OCI-LY7 (cell line): ENCODE results near the gene SPRY2. TPM values are rescaled to one million over a fixed set of nuclear protein-coding genes. Genes with fewer than 3 reads are reported as not detected.

Source experiments
- BruUV-seq: library from RNA; stranded (reverse); fragments of 400-500 nt; replicated peaks from 2 replicates; lab custom pipeline; 2021; lab: Mats Ljungman, UMichigan
- CTCF ChIA-PET: fragments of 300-600 bp; sonication (Branson Sonifier 250); formaldehyde crosslinking; loops from one replicate; lab custom pipeline; 2022; ENCODE audit warnings: antibody characterized with exemption; ENCODE audit not compliant: unreplicated experiment; lab: Charles Lee
- POLR2A ChIA-PET: fragments of 300-600 bp; sonication (Branson Sonifier 250); formaldehyde crosslinking; loops from one replicate; lab custom pipeline; 2022; ENCODE audit warnings: antibody characterized with exemption; lab: Charles Lee
- DNase-seq: peaks from one replicate; pipeline ENCODE4 v3.0.0-alpha.2; 2015; ENCODE audit warnings: low spot score
- H2AFZ ChIP-seq: fragments of 200-600 bp; sonication (generic), shearing (Covaris generic); 2 replicates; pipeline ENCODE4 v1.6.1; 2014; ENCODE audit warnings: mild to moderate bottlenecking, antibody characterized with exemption, low read length, moderate library complexity
- H3K27ac ChIP-seq: fragments of 200-600 bp; sonication (generic); 2 replicates; pipeline ENCODE4 v1.5.1; 2014; ENCODE audit warnings: mixed run types, low read depth, mild to moderate bottlenecking, moderate library complexity, low read length, inconsistent platforms; ENCODE audit not compliant: poor library complexity, severe bottlenecking
- H3K36me3 ChIP-seq: fragments of 200-600 bp; sonication (generic); 2 replicates; pipeline ENCODE4 v1.6.1; 2014; ENCODE audit warnings: mild to moderate bottlenecking, antibody characterized with exemption, low read length, moderate library complexity, mixed read lengths; ENCODE audit not compliant: insufficient read depth
- H3K4me1 ChIP-seq: fragments of 200-600 bp; sonication (generic); 2 replicates; pipeline ENCODE4 v1.5.1; 2014; ENCODE audit warnings: mild to moderate bottlenecking, low read length; ENCODE audit not compliant: insufficient read depth, poor library complexity, severe bottlenecking
- H3K4me2 ChIP-seq: fragments of 200-600 bp; sonication (generic); 2 replicates; pipeline ENCODE4 v1.6.1; 2014; ENCODE audit warnings: mild to moderate bottlenecking, low read length
- H3K4me3 ChIP-seq: fragments of 200-600 bp; sonication (generic); 2 replicates; pipeline ENCODE4 v1.5.1; 2014; ENCODE audit warnings: mild to moderate bottlenecking, low read depth, low read length; ENCODE audit not compliant: poor library complexity, severe bottlenecking
- H3K79me2 ChIP-seq: fragments of 200-600 bp; sonication (generic); 2 replicates; pipeline ENCODE4 v1.6.1; 2016; ENCODE audit warnings: low read depth, mild to moderate bottlenecking, low read length, moderate library complexity, mixed read lengths; ENCODE audit not compliant: insufficient read depth
- H3K9me2 ChIP-seq: fragments of 200-600 bp; sonication (generic); 2 replicates; pipeline ENCODE4 v1.6.1; 2016; ENCODE audit warnings: mild to moderate bottlenecking, low read length, mixed read lengths; ENCODE audit not compliant: insufficient read depth
- H3K9me3 ChIP-seq: fragments of 200-600 bp; sonication (generic); 2 replicates; pipeline ENCODE4 v1.6.1; 2014; ENCODE audit warnings: mild to moderate bottlenecking, mixed run types, low read length, mixed read lengths
- H4K20me1 ChIP-seq: fragments of 200-600 bp; sonication (generic); 2 replicates; pipeline ENCODE4 v1.6.1; 2014; ENCODE audit warnings: mild to moderate bottlenecking, antibody characterized with exemption, low read length, moderate library complexity, mixed read lengths; ENCODE audit not compliant: insufficient read depth
- EZH2phosphoT487 ChIP-seq: fragments of 200-600 bp; sonication (generic); IDR thresholded peaks from 2 replicates; pipeline ENCODE4 v1.6.1; 2018; ENCODE audit warnings: low read depth, borderline replicate concordance, mild to moderate bottlenecking, mixed run types, antibody characterized with exemption, low read length, moderate library complexity, mixed read lengths
- intact Hi-C: fragments of 100-400 bp; cut with micrococcal nuclease; formaldehyde crosslinking; loops from one replicate; pipeline ENCODE4 v1.10.0; 2022; ENCODE audit not compliant: unreplicated experiment
- total RNA-seq, 2 experiments: library from RNA; depleted of rRNA in 1 of 2; stranded (reverse); fragments of >200 nt in 1 of 2; shearing (Covaris generic) in 1 of 2; gene quantifications; 2 replicates each; pipeline ENCODE4 v1.2.3, GENCODE V29; 2014 to 2022
- TF ChIP-seq, protein P1 (sequence below): fragments of 200-600 bp; sonication (generic); conservative IDR thresholded peaks from 2 replicates; pipeline ENCODE4 v1.5.1; 2014; ENCODE audit warnings: mild to moderate bottlenecking, antibody characterized with exemption, low read length, moderate library complexity, mixed read lengths

The SPRY2 gene
- total RNA-seq, 2 experiments from 2014 or later, result not detected

DNA sequence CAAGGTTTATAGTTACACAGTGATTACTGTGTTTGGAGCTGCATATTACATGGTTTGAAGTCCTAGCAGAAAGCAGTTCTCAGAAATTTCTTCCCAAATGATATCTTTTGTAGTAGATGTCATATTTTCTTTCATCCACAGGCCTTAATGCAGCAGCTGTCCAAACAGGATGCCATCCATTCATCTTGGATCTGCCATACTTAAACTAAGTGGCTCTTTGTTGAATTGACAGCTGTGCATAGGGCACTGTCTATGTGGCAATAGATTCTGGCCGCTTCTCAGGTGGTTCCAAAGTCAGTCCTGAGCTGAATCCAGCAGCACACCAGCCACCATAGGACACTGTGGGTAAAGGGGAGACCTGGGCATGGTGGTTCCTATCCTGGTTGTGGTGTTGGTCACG lies 41.6 kb upstream of the SPRY2 start:
- no peaks in the 10 kb centered on the region for H3K9me3 ChIP-seq
- H3K36me3 ChIP-seq, result no peaks in the 10 kb centered on the region
- DNase-seq, result no peak
- BruUV-seq, result no TSS peak
- H3K79me2 ChIP-seq, result no peaks in the 10 kb centered on the region
- H2AFZ ChIP-seq, result no peak overlapping the region
- H3K9me2 ChIP-seq, result no peaks in the 10 kb centered on the region
- CTCF ChIA-PET, result no interaction called here
- intact Hi-C loops, result no loop called here
- H3K4me1 ChIP-seq, result no peaks in the 10 kb centered on the region
- POLR2A ChIA-PET, result interaction anchor here (0.6 kb wide), 2 partner anchors 20 to 178 kb away, joined by 3 read pairs; no protein-coding TSS in a partner anchor
- H4K20me1 ChIP-seq, result no peaks in the 10 kb centered on the region
- no peak overlapping the region for H3K4me3 ChIP-seq
- no peak overlapping the region for H3K27ac ChIP-seq
- no peak overlapping the region for H3K4me2 ChIP-seq
- no peak for TF ChIP-seq EZH2phosphoT487
- TF ChIP-seq, protein P1, sequence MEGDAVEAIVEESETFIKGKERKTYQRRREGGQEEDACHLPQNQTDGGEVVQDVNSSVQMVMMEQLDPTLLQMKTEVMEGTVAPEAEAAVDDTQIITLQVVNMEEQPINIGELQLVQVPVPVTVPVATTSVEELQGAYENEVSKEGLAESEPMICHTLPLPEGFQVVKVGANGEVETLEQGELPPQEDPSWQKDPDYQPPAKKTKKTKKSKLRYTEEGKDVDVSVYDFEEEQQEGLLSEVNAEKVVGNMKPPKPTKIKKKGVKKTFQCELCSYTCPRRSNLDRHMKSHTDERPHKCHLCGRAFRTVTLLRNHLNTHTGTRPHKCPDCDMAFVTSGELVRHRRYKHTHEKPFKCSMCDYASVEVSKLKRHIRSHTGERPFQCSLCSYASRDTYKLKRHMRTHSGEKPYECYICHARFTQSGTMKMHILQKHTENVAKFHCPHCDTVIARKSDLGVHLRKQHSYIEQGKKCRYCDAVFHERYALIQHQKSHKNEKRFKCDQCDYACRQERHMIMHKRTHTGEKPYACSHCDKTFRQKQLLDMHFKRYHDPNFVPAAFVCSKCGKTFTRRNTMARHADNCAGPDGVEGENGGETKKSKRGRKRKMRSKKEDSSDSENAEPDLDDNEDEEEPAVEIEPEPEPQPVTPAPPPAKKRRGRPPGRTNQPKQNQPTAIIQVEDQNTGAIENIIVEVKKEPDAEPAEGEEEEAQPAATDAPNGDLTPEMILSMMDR, result no peak

DNA sequence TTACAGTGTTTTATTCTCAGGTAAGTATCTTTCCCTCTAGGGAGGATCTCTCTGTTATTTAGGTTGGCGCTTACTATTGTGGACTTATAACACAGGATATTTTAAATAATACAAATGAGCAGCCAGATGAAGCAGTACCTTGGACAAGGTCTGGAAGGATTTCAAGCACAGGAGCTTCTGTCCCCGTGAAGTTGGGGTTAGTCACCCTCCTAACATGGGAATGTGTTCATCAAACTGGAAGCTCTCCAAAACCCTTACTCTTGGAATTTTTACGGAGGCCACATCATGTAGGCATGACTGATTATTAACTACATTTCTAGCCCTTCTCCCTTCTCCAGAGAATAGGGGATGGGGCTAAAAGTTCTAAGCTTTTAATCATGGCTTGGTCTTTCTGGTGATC lies 38.3 kb upstream of the SPRY2 start:
- no peak for DNase-seq
- ChIA-PET CTCF (no interaction called here), POLR2A (interaction anchor here (1.0 kb wide), 1 partner anchor 20 kb away, joined by 3 read pairs; no protein-coding TSS in a partner anchor)
- intact Hi-C loops, result no loop called here
- Histone ChIP-seq H3K27ac (no peak overlapping the region), H3K9me2 (no peaks in the 10 kb centered on the region), H3K9me3 (no peaks in the 10 kb centered on the region), H3K4me3 (no peak overlapping the region), H3K79me2 (no peaks in the 10 kb centered on the region), H3K4me1 (no peaks in the 10 kb centered on the region), H4K20me1 (no peaks in the 10 kb centered on the region), H2AFZ (no peak overlapping the region), H3K36me3 (no peaks in the 10 kb centered on the region), H3K4me2 (no peak overlapping the region)
- no peak for TF ChIP-seq EZH2phosphoT487
- TF ChIP-seq, protein P1, result no peak
- BruUV-seq, result no TSS peak

DNA sequence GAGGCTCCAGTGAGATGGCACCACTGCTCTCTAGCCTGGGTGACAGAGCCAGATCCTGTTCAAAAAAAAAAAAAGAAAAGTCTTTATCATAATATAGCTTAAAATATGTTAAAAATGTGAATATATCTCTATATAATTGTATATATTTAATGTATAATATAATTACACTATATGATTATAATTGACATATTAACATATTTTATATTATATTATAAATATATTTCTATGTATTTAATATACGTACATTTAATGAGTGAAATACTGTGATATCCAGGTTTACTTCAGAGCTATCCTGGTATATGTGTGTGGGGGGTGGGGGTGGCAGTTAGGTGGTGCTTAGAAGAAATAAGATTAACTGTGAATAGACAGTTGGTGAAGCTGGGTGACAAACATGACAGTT lies 35.6 kb upstream of the SPRY2 start:
- ChIA-PET CTCF (no interaction called here), POLR2A (no interaction called here)
- BruUV-seq, result no TSS peak

More for the DNA sequence above, 35.6 kb upstream of the SPRY2 start:
- H3K4me1 ChIP-seq, result no peaks in the 10 kb centered on the region
- TF ChIP-seq, protein P1, result no peak
- no peak for TF ChIP-seq EZH2phosphoT487
- intact Hi-C loops, result no loop called here
- no peaks in the 10 kb centered on the region for H4K20me1 ChIP-seq
- H3K36me3 ChIP-seq, result no peaks in the 10 kb centered on the region
- H3K27ac ChIP-seq, result no peak overlapping the region
- H2AFZ ChIP-seq, result no peak overlapping the region
- no peak for DNase-seq
- no peak overlapping the region for H3K4me3 ChIP-seq
- no peaks in the 10 kb centered on the region for H3K79me2 ChIP-seq
- no peaks in the 10 kb centered on the region for H3K9me2 ChIP-seq
- no peaks in the 10 kb centered on the region for H3K9me3 ChIP-seq
- H3K4me2 ChIP-seq, result no peak overlapping the region
